H1 (cell line): Measurements from ENCODE around the gene CAPS. TPM values are rescaled to one million over a fixed set of nuclear protein-coding genes. Genes with fewer than 3 reads are reported as not detected.

ENCODE experiments used
- CTCF ChIA-PET: fragments of 300-600 bp; sonication (Branson Sonifier 250); formaldehyde crosslinking; loops from one replicate; lab custom pipeline; 2021; ENCODE audit not compliant: partially characterized antibody; lab: Charles Lee
- POLR2A ChIA-PET: fragments of 300-600 bp; sonication (Branson Sonifier 250); formaldehyde crosslinking; loops from one replicate; lab custom pipeline; 2021; ENCODE audit warnings: inconsistent platforms; ENCODE audit not compliant: partially characterized antibody; lab: Charles Lee
- DNase-seq, 2 experiments: peaks; one replicate each; pipeline versions ENCODE4 v3.0.0 to v3.0.0-alpha.2; 2010 to 2022; ENCODE audit warnings: low spot score in 2 of 2, low read depth in 1 of 2, mixed read lengths in 1 of 2
- FAIRE-seq: peaks from 2 replicates; lab custom pipeline; 2011; peaks lifted over from hg19 to GRCh38; lab: Jason Lieb, UNC
- H2AFZ ChIP-seq: 2 replicates; pipeline ENCODE4 v1.8.1; 2012; ENCODE audit warnings: low read length, inconsistent platforms
- H2AK5ac ChIP-seq: 2 replicates; pipeline ENCODE4 v1.6.1; 2013; ENCODE audit warnings: low read depth, low read length
- H2BK120ac ChIP-seq: replicated peaks from 2 replicates; pipeline ENCODE3; 2013; ENCODE audit warnings: low read depth, low read length, inconsistent platforms
- H2BK12ac ChIP-seq: 2 replicates; pipeline ENCODE4 v1.6.1; 2013; ENCODE audit warnings: low read depth, low read length
- H2BK15ac ChIP-seq: 2 replicates; pipeline ENCODE4 v1.6.1; 2013; ENCODE audit warnings: low read length
- H2BK20ac ChIP-seq: 2 replicates; pipeline ENCODE4 v1.6.1; 2013; ENCODE audit warnings: low read length
- H2BK5ac ChIP-seq: 2 replicates; pipeline ENCODE4 v1.6.1; 2013; ENCODE audit warnings: low read depth, low read length
- H3K14ac ChIP-seq: 2 replicates; pipeline ENCODE4 v1.6.1; 2013; ENCODE audit warnings: inconsistent platforms; ENCODE audit not compliant: insufficient read length
- H3K18ac ChIP-seq: 2 replicates; pipeline ENCODE4 v1.6.1; 2013; ENCODE audit warnings: low read length; ENCODE audit errors: extremely low read depth
- H3K23ac ChIP-seq: 2 replicates; pipeline ENCODE4 v1.6.1; 2013; ENCODE audit warnings: inconsistent platforms; ENCODE audit not compliant: insufficient read length
- H3K23me2 ChIP-seq: 2 replicates; pipeline ENCODE4 v1.6.1; 2013; ENCODE audit warnings: low read depth, low read length
- H3K27ac ChIP-seq: 2 replicates; pipeline ENCODE4 v1.6.1; 2011; ENCODE audit warnings: low read depth, low read length, inconsistent platforms
- H3K27me3 ChIP-seq, 4 experiments: replicated peaks in 1 of 4; 1 replicate in 1 of 4; 2 replicates in 3 of 4; pipeline versions ENCODE4 v1.6.1 to v1.8.1; 2011 to 2013; ENCODE audit warnings: low read length in 3 of 4, mild to moderate bottlenecking in 3 of 4, inconsistent platforms in 2 of 4, mixed read lengths in 2 of 4, moderate library complexity in 1 of 4; ENCODE audit not compliant: control insufficient read depth in 3 of 4, insufficient read depth in 3 of 4; ENCODE audit errors: extremely low read depth in 1 of 4
- H3K36me3 ChIP-seq, 4 experiments: 2 replicates each; pipeline versions ENCODE4 v1.6.1 to v1.8.1; 2011 to 2013; ENCODE audit warnings: mild to moderate bottlenecking in 4 of 4, low read length in 3 of 4, moderate library complexity in 2 of 4, control low read depth in 1 of 4, inconsistent platforms in 1 of 4; ENCODE audit not compliant: insufficient read depth in 4 of 4, control insufficient read depth in 2 of 4
- H3K4ac ChIP-seq: replicated peaks from 2 replicates; pipeline ENCODE3; 2013; ENCODE audit warnings: low read length, low read depth, mixed read lengths, inconsistent platforms; ENCODE audit not compliant: insufficient read length
- H3K4me1 ChIP-seq, 4 experiments: replicated peaks in 1 of 4; 1 replicate in 1 of 4; 2 replicates in 3 of 4; pipeline versions ENCODE4 v1.6.1 to v1.8.1; 2011 to 2013; ENCODE audit warnings: low read length in 3 of 4, inconsistent platforms in 2 of 4, mixed read lengths in 1 of 4; ENCODE audit not compliant: insufficient read depth in 4 of 4, control insufficient read depth in 3 of 4
- H3K4me2 ChIP-seq, 2 experiments: 2 replicates each; pipeline versions ENCODE4 v1.6.1 to v1.8.1; 2011 to 2013; ENCODE audit warnings: low read depth in 2 of 2, low read length in 2 of 2, control low read depth in 1 of 2, inconsistent platforms in 1 of 2, mild to moderate bottlenecking in 1 of 2; ENCODE audit not compliant: insufficient read depth in 1 of 2
- H3K4me3 ChIP-seq, 4 experiments: fragments of 200-600, 300-600 bp in 1 of 4; sonication (generic), shearing (Covaris generic), sonication (Bioruptor Twin) in 1 of 4; 2 replicates each; pipeline versions ENCODE4 v1.5.1 to v1.8.1; 2011 to 2016; ENCODE audit warnings: low read length in 4 of 4, low read depth in 3 of 4, control low read depth in 2 of 4, inconsistent platforms in 2 of 4, mild to moderate bottlenecking in 2 of 4, mixed read lengths in 1 of 4, moderate library complexity in 1 of 4; ENCODE audit not compliant: insufficient read depth in 2 of 4; ENCODE audit errors: extremely low read depth in 1 of 4
- H3K56ac ChIP-seq: replicated peaks from 2 replicates; pipeline ENCODE3; 2013; ENCODE audit warnings: low read depth, mild to moderate bottlenecking, mixed read lengths, low read length, inconsistent platforms; ENCODE audit not compliant: insufficient read length
- H3K79me1 ChIP-seq: 2 replicates; pipeline ENCODE4 v1.6.1; 2013; ENCODE audit warnings: low read depth, low read length, control low read depth
- H3K79me2 ChIP-seq, 2 experiments: 2 replicates each; pipeline versions ENCODE4 v1.6.1 to v1.8.1; 2012 to 2013; ENCODE audit warnings: low read length in 2 of 2, mild to moderate bottlenecking in 2 of 2, inconsistent platforms in 1 of 2; ENCODE audit not compliant: insufficient read depth in 2 of 2, control insufficient read depth in 1 of 2
- H3K9ac ChIP-seq, 4 experiments: replicated peaks in 1 of 4; 1 replicate in 1 of 4; 2 replicates in 3 of 4; pipeline versions ENCODE4 v1.6.1 to v1.8.1; 2011 to 2013; ENCODE audit warnings: low read depth in 3 of 4, low read length in 3 of 4, control low read depth in 2 of 4, mild to moderate bottlenecking in 2 of 4, moderate library complexity in 2 of 4, inconsistent platforms in 1 of 4; ENCODE audit errors: extremely low read depth in 1 of 4
- H3K9me3 ChIP-seq, 2 experiments: 2 replicates each; pipeline versions ENCODE4 v1.6.1 to v1.8.1; 2012 to 2013; ENCODE audit warnings: mild to moderate bottlenecking in 2 of 2, moderate library complexity in 2 of 2, control low read depth in 1 of 2, inconsistent platforms in 1 of 2, low read depth in 1 of 2, low read length in 1 of 2, mixed read lengths in 1 of 2; ENCODE audit not compliant: insufficient read depth in 2 of 2
- H4K20me1 ChIP-seq, 2 experiments: replicated peaks in 1 of 2; 2 replicates each; pipeline versions ENCODE3 to v1.8.1; 2011 to 2013; ENCODE audit warnings: inconsistent platforms in 2 of 2, low read length in 2 of 2, mild to moderate bottlenecking in 1 of 2; ENCODE audit not compliant: insufficient read depth in 2 of 2, control insufficient read depth in 1 of 2
- H4K5ac ChIP-seq: 2 replicates; pipeline ENCODE4 v1.6.1; 2013; ENCODE audit warnings: low read length, low read depth, mixed read lengths, inconsistent platforms; ENCODE audit not compliant: insufficient read length
- H4K8ac ChIP-seq: 2 replicates; pipeline ENCODE4 v1.8.0; 2013; ENCODE audit warnings: mild to moderate bottlenecking, moderate library complexity, low read length, inconsistent platforms; ENCODE audit not compliant: insufficient read depth; ENCODE audit errors: extremely low read depth
- H4K91ac ChIP-seq: replicated peaks from 2 replicates; pipeline ENCODE3; 2013; ENCODE audit warnings: low read length, mixed read lengths, inconsistent platforms; ENCODE audit not compliant: insufficient read length
- POU5F1 ChIP-seq: IDR thresholded peaks from 2 replicates; pipeline ENCODE4 v1.6.1; 2011; ENCODE audit warnings: low read depth, mild to moderate bottlenecking, low read length, moderate library complexity
- SIX5 ChIP-seq: IDR thresholded peaks from 2 replicates; pipeline ENCODE4 v1.6.1; 2011; ENCODE audit warnings: mild to moderate bottlenecking, low read depth, low read length
- WGBS, 2 experiments: shearing (Covaris generic) in 1 of 2; methylation state at CpG; one replicate each; pipeline versions ENCODE4 v1.1.6 to v1.1.7; 2013 to 2015; ENCODE audit warnings: low lambda C conversion rate in 2 of 2, mixed read lengths in 2 of 2, inconsistent platforms in 1 of 2, low coverage in 1 of 2, missing lambda C conversion rate in 1 of 2; ENCODE audit not compliant: insufficient replicate concordance in 2 of 2, insufficient coverage in 1 of 2, insufficient read length in 1 of 2; ENCODE audit errors: extremely low coverage in 1 of 2, missing lambda C conversion rate in 1 of 2; 5-methylcytosine and 5-hydroxymethylcytosine counted together
- polyA plus RNA-seq, 7 experiments: library from polyadenylated mRNA; depleted of rRNA in 3 of 7; stranded (reverse) in 5 of 7; unstranded in 2 of 7; fragments of >200 nt in 5 of 7; fragments of 200-250 nt in 2 of 7; gene quantifications; 1 replicate in 5 of 7; 2 replicates in 1 of 7; 4 replicates in 1 of 7; pipeline versions ENCODE4 v1.2.1 to v1.2.3, GENCODE V29; 2011 to 2013; ENCODE audit warnings: missing spikeins in 2 of 7, mixed read lengths in 2 of 7
- total RNA-seq: library from RNA; stranded (reverse); fragmentation: NEBNext Ultra II Directional; extraction: Animal tissue kit (Norgen Biotek cat#: 25700); gene quantifications from 2 replicates; pipeline ENCODE4 v1.2.1, GENCODE V29; 2021

Gene CAPS
- total and polyA plus RNA-seq, 2 of the 8 experiments (the other 6 are each of a cell fraction or from before 2014, with no cell fraction given): 2.1 to 2.4 TPM

- no peak overlapping the region for H3K4ac ChIP-seq
- no peaks in the 10 kb centered on the region for H3K79me1 ChIP-seq
- H3K56ac ChIP-seq: no peak overlapping the region
- no peak overlapping the region; the same call in 1 of the 2 replicates for H4K8ac ChIP-seq
- no peak overlapping the region for H2AK5ac ChIP-seq
- peaks cover 0 to 9% of the 10 kb centered on the region in 2 experiments for H4K20me1 ChIP-seq
- H2BK120ac ChIP-seq: no peak overlapping the region
- ChIA-PET CTCF (interaction anchor here (0.5 to 3.5 kb wide), 20 partner anchors 9 to 593 kb away, joined by 3 to 31 read pairs (median 4); partner anchors contain the start of genes NDUFA11 and NRTN), POLR2A (interaction anchor here (0.9 to 5.3 kb wide), 12 partner anchors 9 to 201 kb away, joined by 3 to 49 read pairs (median 4); partner anchors contain the start of genes NDUFA11, NRTN and VMAC)
- H2BK12ac ChIP-seq: no peak overlapping the region
- H3K4me3 ChIP-seq: no peak overlapping the region
- TF ChIP-seq POU5F1 (no peak), SIX5 (no peak)
- no peak overlapping the region for H2BK20ac ChIP-seq
- no peak overlapping the region; the same call in 1 of the 2 replicates for H3K18ac ChIP-seq
- peaks cover 0 to 1% (median 0%) of the 10 kb centered on the region in 4 experiments; a peak in 3 of 7 replicates for H3K27me3 ChIP-seq
- H3K79me2 ChIP-seq: no peaks in the 10 kb centered on the region
- no peak overlapping the region for H3K27ac ChIP-seq
- H3K23ac ChIP-seq: no peak overlapping the region
- no peak overlapping the region for H2AFZ ChIP-seq
- H3K4me2 ChIP-seq: no peak overlapping the region
- peaks cover 0 to 14% (median 8%) of the 10 kb centered on the region in 4 experiments; a peak in 5 of 8 replicates for H3K36me3 ChIP-seq
- no peak overlapping the region for H3K9ac ChIP-seq
- DNase-seq (no peak), FAIRE-seq (no peak)
- H3K9me3 ChIP-seq: no peaks in the 10 kb centered on the region
- H3K4me1 ChIP-seq: peaks cover 0 to 11% (median 4%) of the 10 kb centered on the region in 4 experiments; a peak in 5 of 7 replicates
- H4K5ac ChIP-seq: no peak overlapping the region
- no peak overlapping the region for H2BK15ac ChIP-seq
- H3K14ac ChIP-seq: no peak overlapping the region
- WGBS, 2 experiments: 82% methylated on average over 4 of the region's 4 CpGs; no CpG with 5 or more reads in 1 of the 2 experiments
- no peak overlapping the region for H2BK5ac ChIP-seq
- no peak overlapping the region for H4K91ac ChIP-seq
- H3K23me2 ChIP-seq: no peaks in the 10 kb centered on the region
These were observed 22.5 kb upstream of the CAPS start for GRCh38 chr19:5891572-5891937.
